GM10847 (cell line): ENCODE measurements around the gene RSRC1.

ENCODE experiments used
- POLR2A ChIP-seq: IDR thresholded peaks from 2 replicates; pipeline ENCODE4 v1.6.1; 2011; ENCODE audit not compliant: insufficient read length; ENCODE audit errors: extremely low read depth

The RSRC1 gene

GRCh38 chr3:158244274-158244673, 134.4 kb downstream of the RSRC1 start:
- no peak for TF ChIP-seq POLR2A

GRCh38 chr3:158247288-158247687, 137.4 kb downstream of the RSRC1 start:
- no peak for TF ChIP-seq POLR2A

GRCh38 chr3:158248261-158248660, 138.4 kb downstream of the RSRC1 start:
- no peak for TF ChIP-seq POLR2A

GRCh38 chr3:158249183-158249582, 139.3 kb downstream of the RSRC1 start:
- TF ChIP-seq POLR2A: no peak

GRCh38 chr3:158258619-158259018, 148.7 kb downstream of the RSRC1 start:
- TF ChIP-seq POLR2A: no peak

GRCh38 chr3:158260392-158260791, 150.5 kb downstream of the RSRC1 start:
- TF ChIP-seq POLR2A: no peak

- TF ChIP-seq POLR2A: no peak
These were observed 151.6 kb downstream of the RSRC1 start for GRCh38 chr3:158261371-158261991.

GRCh38 chr3:158264894-158265293, 155.0 kb downstream of the RSRC1 start:
- TF ChIP-seq POLR2A: no peak

GRCh38 chr3:158267015-158267414, 157.1 kb downstream of the RSRC1 start:
- no peak for TF ChIP-seq POLR2A

- TF ChIP-seq POLR2A: no peak
These were observed 160.1 kb downstream of the RSRC1 start for GRCh38 chr3:158269942-158270341.

GRCh38 chr3:158272081-158272480, 162.2 kb downstream of the RSRC1 start:
- TF ChIP-seq POLR2A: no peak

GRCh38 chr3:158273656-158274055, 163.8 kb downstream of the RSRC1 start:
- no peak for TF ChIP-seq POLR2A

- no peak for TF ChIP-seq POLR2A
These were observed 168.3 kb downstream of the RSRC1 start for GRCh38 chr3:158278187-158278586.

- no peak for TF ChIP-seq POLR2A
These were observed 169.7 kb downstream of the RSRC1 start for GRCh38 chr3:158279609-158280008.

GRCh38 chr3:158295771-158296170, 185.9 kb downstream of the RSRC1 start:
- no peak for TF ChIP-seq POLR2A

- no peak for TF ChIP-seq POLR2A
These were observed 188.1 kb downstream of the RSRC1 start for GRCh38 chr3:158297940-158298339.

- TF ChIP-seq POLR2A: no peak
These were observed 198.5 kb downstream of the RSRC1 start for GRCh38 chr3:158308236-158308928.
